ENCODE measurements around the gene RIMBP2. TPM values are rescaled to one million over a fixed set of nuclear protein-coding genes. Genes with fewer than 3 reads are reported as not detected.
"Not testable (repeated sequence)": the region's sequence is repeated elsewhere in the genome, so short reads cannot be mapped to it uniquely, and the experiment has no call there.

RIMBP2 gene
- total RNA-seq, 1 donor from 2014 or later, result 0.25 TPM

DNA sequence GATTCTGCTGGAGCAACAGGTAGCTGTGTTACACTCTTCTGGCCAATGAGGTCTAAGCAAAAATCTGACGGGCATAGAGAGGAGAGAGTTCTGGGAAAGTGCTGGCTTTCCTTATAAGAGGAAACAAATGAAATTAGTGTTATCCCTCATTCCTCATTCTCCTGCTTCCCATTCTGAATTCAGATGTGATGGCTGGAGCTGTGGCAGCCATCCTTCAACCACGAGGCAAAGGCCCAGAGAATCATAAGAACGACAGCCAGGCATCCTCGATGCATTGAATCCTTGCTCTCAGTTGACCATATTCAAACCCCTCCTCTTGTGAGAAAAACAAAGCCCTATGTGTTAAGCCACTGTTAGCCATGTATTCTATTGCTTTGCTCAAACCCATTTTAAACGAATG lies 27.5 kb upstream of the RIMBP2 start:
- no peaks in the 10 kb centered on the region for H3K27me3 ChIP-seq
- no peak overlapping the region for H3K4me3 ChIP-seq
- H3K36me3 ChIP-seq, result no peaks in the 10 kb centered on the region
- TF ChIP-seq, protein P1, sequence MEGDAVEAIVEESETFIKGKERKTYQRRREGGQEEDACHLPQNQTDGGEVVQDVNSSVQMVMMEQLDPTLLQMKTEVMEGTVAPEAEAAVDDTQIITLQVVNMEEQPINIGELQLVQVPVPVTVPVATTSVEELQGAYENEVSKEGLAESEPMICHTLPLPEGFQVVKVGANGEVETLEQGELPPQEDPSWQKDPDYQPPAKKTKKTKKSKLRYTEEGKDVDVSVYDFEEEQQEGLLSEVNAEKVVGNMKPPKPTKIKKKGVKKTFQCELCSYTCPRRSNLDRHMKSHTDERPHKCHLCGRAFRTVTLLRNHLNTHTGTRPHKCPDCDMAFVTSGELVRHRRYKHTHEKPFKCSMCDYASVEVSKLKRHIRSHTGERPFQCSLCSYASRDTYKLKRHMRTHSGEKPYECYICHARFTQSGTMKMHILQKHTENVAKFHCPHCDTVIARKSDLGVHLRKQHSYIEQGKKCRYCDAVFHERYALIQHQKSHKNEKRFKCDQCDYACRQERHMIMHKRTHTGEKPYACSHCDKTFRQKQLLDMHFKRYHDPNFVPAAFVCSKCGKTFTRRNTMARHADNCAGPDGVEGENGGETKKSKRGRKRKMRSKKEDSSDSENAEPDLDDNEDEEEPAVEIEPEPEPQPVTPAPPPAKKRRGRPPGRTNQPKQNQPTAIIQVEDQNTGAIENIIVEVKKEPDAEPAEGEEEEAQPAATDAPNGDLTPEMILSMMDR (IDR thresholded peaks at IDR 0.05), result no peak
- TF ChIP-seq POLR2AphosphoS5 (IDR thresholded peaks at IDR 0.05; ENCODE audit: insufficient read depth in 1 of 2, low read depth in 1 of 2), result no peak
- TF ChIP-seq POLR2A (IDR thresholded peaks at IDR 0.05), result no peak
- no peak overlapping the region for H3K27ac ChIP-seq
- DNase-seq (ENCODE audit: extremely low spot score in 2 of 2), result peak in 1 of 2 donors; percentile 52
- H3K4me1 ChIP-seq, result peaks cover 7% of the 10 kb centered on the region
- intact Hi-C loops (cut with DNase I), result no loop called here
- no peaks in the 10 kb centered on the region for H3K9me3 ChIP-seq

DNA sequence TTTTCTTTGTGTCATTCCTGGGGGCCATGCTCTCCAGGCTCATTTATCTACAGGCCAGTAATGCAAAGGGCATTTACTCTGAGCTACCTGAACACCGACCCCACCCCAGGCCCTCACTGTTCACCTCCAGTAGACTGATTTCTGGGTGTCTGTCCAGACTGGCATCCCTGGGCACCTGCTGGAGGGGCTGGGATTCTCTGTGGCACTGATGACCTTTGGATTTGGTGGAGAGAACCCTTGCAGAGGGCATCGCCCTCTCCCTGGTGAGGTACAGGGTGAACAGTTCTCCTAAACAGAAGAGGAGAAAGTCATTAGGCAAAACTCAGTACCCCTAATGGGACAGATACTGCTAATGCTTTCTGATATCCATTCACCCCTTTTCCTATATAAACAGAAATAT lies 27.1 kb upstream of the RIMBP2 start:
- no peak for TF ChIP-seq POLR2A (IDR thresholded peaks at IDR 0.05)
- TF ChIP-seq POLR2AphosphoS5 (IDR thresholded peaks at IDR 0.05; ENCODE audit: insufficient read depth in 1 of 2, low read depth in 1 of 2), result no peak
- TF ChIP-seq, protein P1 (IDR thresholded peaks at IDR 0.05), result no peak
- Histone ChIP-seq H3K4me1 (peaks cover 7% of the 10 kb centered on the region), H3K27me3 (no peaks in the 10 kb centered on the region), H3K36me3 (no peaks in the 10 kb centered on the region), H3K9me3 (no peaks in the 10 kb centered on the region), H3K4me3 (no peak overlapping the region), H3K27ac (no peak overlapping the region)
- intact Hi-C loops (cut with DNase I), result no loop called here
- DNase-seq (ENCODE audit: extremely low spot score in 2 of 2), result no peak

DNA sequence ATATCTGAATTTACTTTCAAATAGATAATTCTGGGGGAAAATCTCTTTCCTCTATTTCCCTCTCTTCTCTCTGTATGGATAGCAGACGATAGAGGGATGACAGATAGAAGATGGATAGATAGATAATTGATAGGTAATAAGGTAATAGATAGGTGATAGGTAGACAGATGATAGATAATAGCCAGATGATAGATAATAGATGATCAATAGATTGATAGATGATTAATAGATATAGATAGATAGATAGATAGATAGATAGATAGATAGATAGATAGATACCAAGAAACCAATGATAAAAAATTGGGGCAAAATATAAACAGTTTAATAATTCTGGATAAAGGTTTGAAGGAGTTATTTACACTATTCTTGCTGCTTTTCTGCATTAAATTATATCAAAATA lies 26.6 kb upstream of the RIMBP2 start:
- Histone ChIP-seq H3K4me1 (peaks cover 2% of the 10 kb centered on the region), H3K9me3 (no peaks in the 10 kb centered on the region), H3K27ac (no peak overlapping the region), H3K27me3 (no peaks in the 10 kb centered on the region), H3K36me3 (no peaks in the 10 kb centered on the region), H3K4me3 (no peak overlapping the region)
- TF ChIP-seq POLR2A (IDR thresholded peaks at IDR 0.05) (no peak), POLR2AphosphoS5 (IDR thresholded peaks at IDR 0.05; ENCODE audit: insufficient read depth in 1 of 2, low read depth in 1 of 2) (no peak)
- TF ChIP-seq, protein P1 (IDR thresholded peaks at IDR 0.05), result no peak
- intact Hi-C loops (cut with DNase I), result no loop called here
- no peak for DNase-seq (ENCODE audit: extremely low spot score in 2 of 2)

DNA sequence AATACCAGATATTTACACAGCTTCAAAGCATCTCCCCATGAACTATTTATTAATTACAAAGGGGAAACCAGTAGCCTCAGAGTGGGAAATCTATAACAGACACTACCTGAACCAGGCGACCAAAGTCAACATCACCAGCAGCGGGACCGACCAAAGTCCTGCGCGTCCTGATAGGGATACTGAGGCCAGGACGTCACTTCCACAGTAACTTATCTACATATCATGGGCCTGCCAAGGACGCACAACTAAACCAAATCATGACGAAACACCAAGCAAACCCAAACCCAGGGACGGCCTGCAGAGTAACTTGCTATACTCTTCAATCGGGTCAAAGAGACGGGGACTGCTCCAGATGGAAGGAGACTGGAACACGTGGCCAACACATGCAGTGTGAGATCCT lies 26.0 kb upstream of the RIMBP2 start:
- DNase-seq (ENCODE audit: extremely low spot score in 2 of 2), result no peak
- intact Hi-C loops (cut with DNase I), result no loop called here
- no peaks in the 10 kb centered on the region for H3K9me3 ChIP-seq
- no peaks in the 10 kb centered on the region for H3K4me1 ChIP-seq
- no peak overlapping the region for H3K4me3 ChIP-seq
- H3K27ac ChIP-seq, result no peak overlapping the region
- TF ChIP-seq POLR2AphosphoS5 (IDR thresholded peaks at IDR 0.05; ENCODE audit: insufficient read depth in 1 of 2, low read depth in 1 of 2), result no peak
- no peaks in the 10 kb centered on the region for H3K36me3 ChIP-seq
- no peaks in the 10 kb centered on the region for H3K27me3 ChIP-seq

DNA sequence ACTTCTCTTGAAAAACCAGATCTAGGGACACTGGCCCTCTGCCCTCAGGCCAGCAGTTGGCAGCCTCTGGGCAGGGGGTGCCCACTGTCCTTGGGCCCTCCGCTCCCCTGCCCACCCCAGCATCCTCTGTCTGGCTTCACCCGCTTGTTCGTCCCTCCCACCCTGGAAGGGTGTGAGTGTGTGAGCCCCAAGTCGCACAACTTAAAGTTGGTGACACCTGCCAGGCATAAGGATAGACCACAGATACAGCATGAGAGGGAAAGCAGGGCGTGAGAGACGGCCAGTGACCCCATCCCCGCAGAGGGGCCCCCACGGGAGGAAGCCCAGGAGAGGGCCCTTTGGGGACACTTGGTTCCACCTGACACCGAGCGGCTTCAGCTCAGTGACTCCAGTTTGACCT lies 23.5 kb upstream of the RIMBP2 start:
- Histone ChIP-seq H3K27ac (no peak overlapping the region), H3K36me3 (no peaks in the 10 kb centered on the region), H3K9me3 (no peaks in the 10 kb centered on the region), H3K4me1 (no peaks in the 10 kb centered on the region), H3K27me3 (no peaks in the 10 kb centered on the region), H3K4me3 (no peak overlapping the region)
- no peak for DNase-seq (ENCODE audit: extremely low spot score in 2 of 2)
- intact Hi-C loops (cut with DNase I), result no loop called here
- TF ChIP-seq, protein P1 (IDR thresholded peaks at IDR 0.05), result no peak
- no peak for TF ChIP-seq POLR2AphosphoS5 (IDR thresholded peaks at IDR 0.05; ENCODE audit: insufficient read depth in 1 of 2, low read depth in 1 of 2)
- TF ChIP-seq POLR2A (IDR thresholded peaks at IDR 0.05), result no peak

DNA sequence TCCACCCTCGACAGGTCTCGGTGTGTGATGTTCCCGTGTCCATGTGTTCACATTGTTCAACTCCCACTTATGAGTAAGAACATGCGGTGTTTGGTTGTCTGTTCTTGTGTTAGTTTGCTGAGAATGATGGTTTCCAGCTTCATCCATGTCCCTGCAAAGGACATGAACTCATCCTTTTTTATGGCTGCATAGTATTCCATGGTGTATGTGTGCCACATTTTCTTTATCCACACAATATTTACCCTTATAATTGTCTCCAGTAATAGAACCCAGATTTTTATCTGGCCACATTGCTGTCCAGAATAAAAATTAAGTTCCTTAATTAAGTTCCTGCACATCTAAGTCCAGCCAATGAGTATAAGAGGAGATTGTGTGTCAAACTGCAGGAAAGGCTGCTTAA lies 22.3 kb upstream of the RIMBP2 start:
- H3K27ac ChIP-seq; H3K36me3 ChIP-seq; H3K9me3 ChIP-seq; H3K4me1 ChIP-seq; DNase-seq (ENCODE audit: extremely low spot score in 2 of 2); intact Hi-C loops (cut with DNase I); H3K4me3 ChIP-seq; H3K27me3 ChIP-seq: not testable (repeated sequence)

Measured in vagina (tissue), 2 donors.